ENCODE data around the gene IFITM2. TPM values are rescaled to one million over a fixed set of nuclear protein-coding genes. Genes with fewer than 3 reads are reported as not detected.

Gene IFITM2
- total and polyA plus RNA-seq, 2 experiments from 2014 or later, result 91.2 to 857 TPM

DNA sequence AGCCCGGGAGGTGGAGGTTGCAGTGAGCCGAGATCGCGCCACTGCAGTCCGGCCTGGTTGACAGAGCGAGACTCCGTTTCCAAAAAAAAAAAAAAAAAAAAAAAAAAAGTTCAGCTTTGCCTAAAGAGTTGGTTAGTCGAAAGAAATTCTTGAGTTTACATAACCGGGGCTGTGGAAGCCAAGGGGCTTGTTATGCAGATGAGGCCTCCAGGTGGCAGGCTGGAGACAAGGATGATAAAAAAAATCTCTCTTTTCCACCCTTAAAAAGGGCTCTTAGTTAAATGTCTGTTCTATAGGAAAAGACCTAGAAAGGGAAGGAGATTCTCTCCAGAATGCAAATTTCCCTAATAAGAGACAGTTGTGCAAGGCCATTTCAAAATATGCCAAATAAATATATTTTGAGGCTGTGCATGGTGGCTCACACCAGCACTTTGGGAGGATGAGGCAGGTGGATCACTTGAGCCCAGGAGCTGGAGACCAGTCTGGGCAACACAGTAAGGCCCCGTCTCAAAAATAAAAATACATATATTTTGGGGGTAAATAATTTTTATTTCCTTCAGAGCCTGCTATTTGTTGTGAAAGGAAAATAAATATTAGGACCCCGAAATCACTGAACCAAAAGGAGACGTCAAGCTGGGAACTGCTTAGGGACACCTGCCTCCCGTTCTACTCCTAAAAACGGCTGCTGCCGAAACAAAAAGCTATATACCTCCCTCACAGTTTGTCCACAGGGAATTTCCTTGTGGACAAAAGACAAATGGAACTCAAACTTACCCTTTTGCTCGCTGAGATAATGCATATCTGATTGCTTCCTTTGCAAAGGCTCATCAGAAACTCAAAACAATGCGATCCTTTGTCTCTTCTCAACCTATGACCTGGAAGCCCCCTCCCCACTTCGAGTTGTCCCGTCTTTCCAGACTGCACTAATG is 2.4 kb upstream of the IFITM2 start:
- peak overlapping the region; percentile 56 for H3K4me3 Mint-ChIP-seq
- no peaks in the 10 kb centered on the region for H3K9me2 ChIP-seq (ENCODE audit: insufficient read depth)
- H3F3A ChIP-seq (replicated peaks; ENCODE audit: low read depth), result peaks cover 31% of the 10 kb centered on the region
- TF ChIP-seq, protein P1, sequence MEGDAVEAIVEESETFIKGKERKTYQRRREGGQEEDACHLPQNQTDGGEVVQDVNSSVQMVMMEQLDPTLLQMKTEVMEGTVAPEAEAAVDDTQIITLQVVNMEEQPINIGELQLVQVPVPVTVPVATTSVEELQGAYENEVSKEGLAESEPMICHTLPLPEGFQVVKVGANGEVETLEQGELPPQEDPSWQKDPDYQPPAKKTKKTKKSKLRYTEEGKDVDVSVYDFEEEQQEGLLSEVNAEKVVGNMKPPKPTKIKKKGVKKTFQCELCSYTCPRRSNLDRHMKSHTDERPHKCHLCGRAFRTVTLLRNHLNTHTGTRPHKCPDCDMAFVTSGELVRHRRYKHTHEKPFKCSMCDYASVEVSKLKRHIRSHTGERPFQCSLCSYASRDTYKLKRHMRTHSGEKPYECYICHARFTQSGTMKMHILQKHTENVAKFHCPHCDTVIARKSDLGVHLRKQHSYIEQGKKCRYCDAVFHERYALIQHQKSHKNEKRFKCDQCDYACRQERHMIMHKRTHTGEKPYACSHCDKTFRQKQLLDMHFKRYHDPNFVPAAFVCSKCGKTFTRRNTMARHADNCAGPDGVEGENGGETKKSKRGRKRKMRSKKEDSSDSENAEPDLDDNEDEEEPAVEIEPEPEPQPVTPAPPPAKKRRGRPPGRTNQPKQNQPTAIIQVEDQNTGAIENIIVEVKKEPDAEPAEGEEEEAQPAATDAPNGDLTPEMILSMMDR (conservative IDR thresholded peaks at IDR 0.05; ENCODE audit: low read depth in 2 of 2), result peak; percentile 43 to 48
- TF ChIP-seq, protein P2, sequence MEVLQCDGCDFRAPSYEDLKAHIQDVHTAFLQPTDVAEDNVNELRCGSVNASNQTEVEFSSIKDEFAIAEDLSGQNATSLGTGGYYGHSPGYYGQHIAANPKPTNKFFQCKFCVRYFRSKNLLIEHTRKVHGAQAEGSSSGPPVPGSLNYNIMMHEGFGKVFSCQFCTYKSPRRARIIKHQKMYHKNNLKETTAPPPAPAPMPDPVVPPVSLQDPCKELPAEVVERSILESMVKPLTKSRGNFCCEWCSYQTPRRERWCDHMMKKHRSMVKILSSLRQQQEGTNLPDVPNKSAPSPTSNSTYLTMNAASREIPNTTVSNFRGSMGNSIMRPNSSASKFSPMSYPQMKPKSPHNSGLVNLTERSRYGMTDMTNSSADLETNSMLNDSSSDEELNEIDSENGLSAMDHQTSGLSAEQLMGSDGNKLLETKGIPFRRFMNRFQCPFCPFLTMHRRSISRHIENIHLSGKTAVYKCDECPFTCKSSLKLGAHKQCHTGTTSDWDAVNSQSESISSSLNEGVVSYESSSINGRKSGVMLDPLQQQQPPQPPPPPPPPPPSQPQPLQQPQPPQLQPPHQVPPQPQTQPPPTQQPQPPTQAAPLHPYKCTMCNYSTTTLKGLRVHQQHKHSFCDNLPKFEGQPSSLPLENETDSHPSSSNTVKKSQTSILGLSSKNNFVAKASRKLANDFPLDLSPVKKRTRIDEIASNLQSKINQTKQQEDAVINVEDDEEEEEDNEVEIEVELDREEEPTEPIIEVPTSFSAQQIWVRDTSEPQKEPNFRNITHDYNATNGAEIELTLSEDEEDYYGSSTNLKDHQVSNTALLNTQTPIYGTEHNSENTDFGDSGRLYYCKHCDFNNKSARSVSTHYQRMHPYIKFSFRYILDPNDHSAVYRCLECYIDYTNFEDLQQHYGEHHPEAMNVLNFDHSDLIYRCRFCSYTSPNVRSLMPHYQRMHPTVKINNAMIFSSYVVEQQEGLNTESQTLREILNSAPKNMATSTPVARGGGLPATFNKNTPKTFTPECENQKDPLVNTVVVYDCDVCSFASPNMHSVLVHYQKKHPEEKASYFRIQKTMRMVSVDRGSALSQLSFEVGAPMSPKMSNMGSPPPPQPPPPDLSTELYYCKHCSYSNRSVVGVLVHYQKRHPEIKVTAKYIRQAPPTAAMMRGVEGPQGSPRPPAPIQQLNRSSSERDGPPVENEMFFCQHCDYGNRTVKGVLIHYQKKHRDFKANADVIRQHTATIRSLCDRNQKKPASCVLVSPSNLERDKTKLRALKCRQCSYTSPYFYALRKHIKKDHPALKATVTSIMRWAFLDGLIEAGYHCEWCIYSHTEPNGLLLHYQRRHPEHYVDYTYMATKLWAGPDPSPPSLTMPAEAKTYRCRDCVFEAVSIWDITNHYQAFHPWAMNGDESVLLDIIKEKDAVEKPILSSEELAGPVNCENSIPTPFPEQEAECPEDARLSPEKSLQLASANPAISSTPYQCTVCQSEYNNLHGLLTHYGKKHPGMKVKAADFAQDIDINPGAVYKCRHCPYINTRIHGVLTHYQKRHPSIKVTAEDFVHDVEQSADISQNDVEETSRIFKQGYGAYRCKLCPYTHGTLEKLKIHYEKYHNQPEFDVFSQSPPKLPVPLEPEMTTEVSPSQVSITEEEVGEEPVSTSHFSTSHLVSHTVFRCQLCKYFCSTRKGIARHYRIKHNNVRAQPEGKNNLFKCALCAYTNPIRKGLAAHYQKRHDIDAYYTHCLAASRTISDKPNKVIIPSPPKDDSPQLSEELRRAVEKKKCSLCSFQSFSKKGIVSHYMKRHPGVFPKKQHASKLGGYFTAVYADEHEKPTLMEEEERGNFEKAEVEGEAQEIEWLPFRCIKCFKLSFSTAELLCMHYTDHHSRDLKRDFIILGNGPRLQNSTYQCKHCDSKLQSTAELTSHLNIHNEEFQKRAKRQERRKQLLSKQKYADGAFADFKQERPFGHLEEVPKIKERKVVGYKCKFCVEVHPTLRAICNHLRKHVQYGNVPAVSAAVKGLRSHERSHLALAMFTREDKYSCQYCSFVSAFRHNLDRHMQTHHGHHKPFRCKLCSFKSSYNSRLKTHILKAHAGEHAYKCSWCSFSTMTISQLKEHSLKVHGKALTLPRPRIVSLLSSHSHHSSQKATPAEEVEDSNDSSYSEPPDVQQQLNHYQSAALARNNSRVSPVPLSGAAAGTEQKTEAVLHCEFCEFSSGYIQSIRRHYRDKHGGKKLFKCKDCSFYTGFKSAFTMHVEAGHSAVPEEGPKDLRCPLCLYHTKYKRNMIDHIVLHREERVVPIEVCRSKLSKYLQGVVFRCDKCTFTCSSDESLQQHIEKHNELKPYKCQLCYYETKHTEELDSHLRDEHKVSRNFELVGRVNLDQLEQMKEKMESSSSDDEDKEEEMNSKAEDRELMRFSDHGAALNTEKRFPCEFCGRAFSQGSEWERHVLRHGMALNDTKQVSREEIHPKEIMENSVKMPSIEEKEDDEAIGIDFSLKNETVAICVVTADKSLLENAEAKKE (CRISPR knock-in tag; IDR thresholded peaks at IDR 0.05), result no peak
- TF ChIP-seq CREB1 (CRISPR knock-in tag; IDR thresholded peaks at IDR 0.05; ENCODE audit: low read depth) (0 out of 2 replicates have a peak, but pooled peaks have one; percentile 12), NANOG (IDR thresholded peaks at IDR 0.05; ENCODE audit: borderline replicate concordance) (peak; percentile 58; the same call in 1 of the 2 replicates), JUNB (IDR thresholded peaks at IDR 0.05; ENCODE audit: unreplicated experiment) (no peak)
- no peaks in the 10 kb centered on the region for H3K27me3 ChIP-seq (ENCODE audit: insufficient read depth)
- DNase-seq (ENCODE audit: low spot score) (peak; percentile 94), ATAC-seq (peak; percentile 25)
- peak overlapping the region; percentile 66 for H3K4me2 ChIP-seq
- no peak overlapping the region for H2AFZ ChIP-seq
- no peaks in the 10 kb centered on the region for H4K20me1 ChIP-seq (replicated peaks; ENCODE audit: insufficient read depth)
- peaks cover 7% of the 10 kb centered on the region for H3K9me3 Mint-ChIP-seq
- H3K27ac ChIP-seq (ENCODE audit: low read depth), result peak overlapping the region; percentile 96
- peaks cover 71% of the 10 kb centered on the region for H3K4me1 ChIP-seq (ENCODE audit: insufficient read depth)
- H3K27ac Mint-ChIP-seq, result peak overlapping the region; percentile 90
- H3K36me3 Mint-ChIP-seq (ENCODE audit: low read depth), result peaks cover 16% of the 10 kb centered on the region
- H3K79me2 ChIP-seq (replicated peaks; ENCODE audit: insufficient read depth), result peaks cover 12% of the 10 kb centered on the region
- H3K4me3 ChIP-seq, result peak overlapping the region; percentile 34
- peaks cover 42% of the 10 kb centered on the region for H3K27me3 Mint-ChIP-seq (ENCODE audit: insufficient read depth, low read depth, poor library complexity)
- no peaks in the 10 kb centered on the region for H3K36me3 ChIP-seq (ENCODE audit: insufficient read depth)
- H3K4me1 Mint-ChIP-seq, result peaks cover 67% of the 10 kb centered on the region
